OCI-LY7 (cell line): Measurements from ENCODE around the gene HSD3B1. TPM values are rescaled to one million over a fixed set of nuclear protein-coding genes. Genes with fewer than 3 reads are reported as not detected.

Experiments
- BruUV-seq: library from RNA; stranded (reverse); fragments of 400-500 nt; replicated peaks from 2 replicates; lab custom pipeline; 2021; lab: Mats Ljungman, UMichigan
- CTCF ChIA-PET: fragments of 300-600 bp; sonication (Branson Sonifier 250); formaldehyde crosslinking; loops from one replicate; lab custom pipeline; 2022; ENCODE audit warnings: antibody characterized with exemption; ENCODE audit not compliant: unreplicated experiment; lab: Charles Lee
- POLR2A ChIA-PET: fragments of 300-600 bp; sonication (Branson Sonifier 250); formaldehyde crosslinking; loops from one replicate; lab custom pipeline; 2022; ENCODE audit warnings: antibody characterized with exemption; lab: Charles Lee
- DNase-seq: peaks from one replicate; pipeline ENCODE4 v3.0.0-alpha.2; 2015; ENCODE audit warnings: low spot score
- H2AFZ ChIP-seq: fragments of 200-600 bp; sonication (generic), shearing (Covaris generic); 2 replicates; pipeline ENCODE4 v1.6.1; 2014; ENCODE audit warnings: mild to moderate bottlenecking, antibody characterized with exemption, low read length, moderate library complexity
- H3K27ac ChIP-seq: fragments of 200-600 bp; sonication (generic); 2 replicates; pipeline ENCODE4 v1.5.1; 2014; ENCODE audit warnings: mixed run types, low read depth, mild to moderate bottlenecking, moderate library complexity, low read length, inconsistent platforms; ENCODE audit not compliant: poor library complexity, severe bottlenecking
- H3K36me3 ChIP-seq: fragments of 200-600 bp; sonication (generic); 2 replicates; pipeline ENCODE4 v1.6.1; 2014; ENCODE audit warnings: mild to moderate bottlenecking, antibody characterized with exemption, low read length, moderate library complexity, mixed read lengths; ENCODE audit not compliant: insufficient read depth
- H3K4me1 ChIP-seq: fragments of 200-600 bp; sonication (generic); 2 replicates; pipeline ENCODE4 v1.5.1; 2014; ENCODE audit warnings: mild to moderate bottlenecking, low read length; ENCODE audit not compliant: insufficient read depth, poor library complexity, severe bottlenecking
- H3K4me2 ChIP-seq: fragments of 200-600 bp; sonication (generic); 2 replicates; pipeline ENCODE4 v1.6.1; 2014; ENCODE audit warnings: mild to moderate bottlenecking, low read length
- H3K4me3 ChIP-seq: fragments of 200-600 bp; sonication (generic); 2 replicates; pipeline ENCODE4 v1.5.1; 2014; ENCODE audit warnings: mild to moderate bottlenecking, low read depth, low read length; ENCODE audit not compliant: poor library complexity, severe bottlenecking
- H3K79me2 ChIP-seq: fragments of 200-600 bp; sonication (generic); 2 replicates; pipeline ENCODE4 v1.6.1; 2016; ENCODE audit warnings: low read depth, mild to moderate bottlenecking, low read length, moderate library complexity, mixed read lengths; ENCODE audit not compliant: insufficient read depth
- H3K9me2 ChIP-seq: fragments of 200-600 bp; sonication (generic); 2 replicates; pipeline ENCODE4 v1.6.1; 2016; ENCODE audit warnings: mild to moderate bottlenecking, low read length, mixed read lengths; ENCODE audit not compliant: insufficient read depth
- H3K9me3 ChIP-seq: fragments of 200-600 bp; sonication (generic); 2 replicates; pipeline ENCODE4 v1.6.1; 2014; ENCODE audit warnings: mild to moderate bottlenecking, mixed run types, low read length, mixed read lengths
- H4K20me1 ChIP-seq: fragments of 200-600 bp; sonication (generic); 2 replicates; pipeline ENCODE4 v1.6.1; 2014; ENCODE audit warnings: mild to moderate bottlenecking, antibody characterized with exemption, low read length, moderate library complexity, mixed read lengths; ENCODE audit not compliant: insufficient read depth
- CTCF ChIP-seq: fragments of 200-600 bp; sonication (generic); conservative IDR thresholded peaks from 2 replicates; pipeline ENCODE4 v1.5.1; 2014; ENCODE audit warnings: mild to moderate bottlenecking, antibody characterized with exemption, low read length, moderate library complexity, mixed read lengths
- EZH2phosphoT487 ChIP-seq: fragments of 200-600 bp; sonication (generic); IDR thresholded peaks from 2 replicates; pipeline ENCODE4 v1.6.1; 2018; ENCODE audit warnings: low read depth, borderline replicate concordance, mild to moderate bottlenecking, mixed run types, antibody characterized with exemption, low read length, moderate library complexity, mixed read lengths
- intact Hi-C: fragments of 100-400 bp; cut with micrococcal nuclease; formaldehyde crosslinking; loops from one replicate; pipeline ENCODE4 v1.10.0; 2022; ENCODE audit not compliant: unreplicated experiment
- total RNA-seq, 2 experiments: library from RNA; depleted of rRNA in 1 of 2; stranded (reverse); fragments of >200 nt in 1 of 2; shearing (Covaris generic) in 1 of 2; gene quantifications; 2 replicates each; pipeline ENCODE4 v1.2.3, GENCODE V29; 2014 to 2022

The HSD3B1 gene
- total RNA-seq, 2 experiments from 2014 or later = not detected

- Histone ChIP-seq H3K4me2 (no peak overlapping the region), H3K9me3 (no peaks in the 10 kb centered on the region), H3K9me2 (no peaks in the 10 kb centered on the region), H3K27ac (no peak overlapping the region), H3K36me3 (no peaks in the 10 kb centered on the region), H3K4me1 (no peaks in the 10 kb centered on the region), H2AFZ (no peak overlapping the region), H3K4me3 (no peak overlapping the region), H3K79me2 (no peaks in the 10 kb centered on the region), H4K20me1 (no peaks in the 10 kb centered on the region)
- DNase-seq = no peak
- TF ChIP-seq CTCF (no peak), EZH2phosphoT487 (no peak)
- intact Hi-C loops = no loop called here
- no TSS peak for BruUV-seq
- CTCF ChIA-PET = no interaction called here
- POLR2A ChIA-PET = no interaction called here
These were observed 17.8 kb upstream of the HSD3B1 start for GRCh38 chr1:119489201-119489600.

- no peaks in the 10 kb centered on the region for H3K9me2 ChIP-seq
- H3K4me3 ChIP-seq = no peak overlapping the region
- H3K4me2 ChIP-seq = no peak overlapping the region
- POLR2A ChIA-PET = no interaction called here
- no peak overlapping the region for H2AFZ ChIP-seq
- no peak overlapping the region for H3K27ac ChIP-seq
- H3K36me3 ChIP-seq = no peaks in the 10 kb centered on the region
- no peaks in the 10 kb centered on the region for H4K20me1 ChIP-seq
- intact Hi-C loops = no loop called here
- H3K4me1 ChIP-seq = no peaks in the 10 kb centered on the region
- no peaks in the 10 kb centered on the region for H3K79me2 ChIP-seq
- CTCF ChIA-PET = no interaction called here
- H3K9me3 ChIP-seq = no peaks in the 10 kb centered on the region
- TF ChIP-seq EZH2phosphoT487 = no peak
- DNase-seq = no peak
- BruUV-seq = no TSS peak
These were observed 16.1 kb upstream of the HSD3B1 start for GRCh38 chr1:119490925-119491324.

GRCh38 chr1:119492763-119493162 lies 14.2 kb upstream of the HSD3B1 start:
- H4K20me1 ChIP-seq = no peaks in the 10 kb centered on the region
- CTCF ChIA-PET = no interaction called here
- intact Hi-C loops = no loop called here
- H3K36me3 ChIP-seq = no peaks in the 10 kb centered on the region
- no peak for TF ChIP-seq CTCF
- no peaks in the 10 kb centered on the region for H3K4me1 ChIP-seq
- H3K4me3 ChIP-seq = no peak overlapping the region
- H3K4me2 ChIP-seq = no peak overlapping the region
- POLR2A ChIA-PET = no interaction called here
- no peak for DNase-seq
- no peak overlapping the region for H3K27ac ChIP-seq
- no peaks in the 10 kb centered on the region for H3K79me2 ChIP-seq
- H2AFZ ChIP-seq = no peak overlapping the region
- H3K9me3 ChIP-seq = no peaks in the 10 kb centered on the region
- BruUV-seq = no TSS peak
- no peaks in the 10 kb centered on the region for H3K9me2 ChIP-seq
